ENCODE measurements around the gene KCTD13.
"Not testable (repeated sequence)": the region's sequence is repeated elsewhere in the genome, so short reads cannot be mapped to it uniquely, and the experiment has no call there.

Gene KCTD13

GRCh38 chr16:29925781-29926710 lies at the start of gene KCTD13:
Gene KCTD13, minus strand, starts transcription at chr16:29926226. Its CDS starts 193 bp downstream, at chr16:29926033.
- peak; percentile 96 for DNase-seq

GRCh38 chr16:29975134-29975538 lies 49.1 kb upstream of the KCTD13 start:
- DNase-seq = no peak

GRCh38 chr16:29974291-29975133 lies 48.5 kb upstream of the KCTD13 start:
- peak; percentile 65 for DNase-seq

- DNase-seq = peak; percentile 97
Observed at GRCh38 chr16:29973384-29974246, 47.6 kb upstream of the KCTD13 start, which contains the start of gene TAOK2. Gene TAOK2, plus strand, starts transcription at chr16:29973868. Its CDS starts 3,905 bp downstream, at chr16:29977773.

- no peak for DNase-seq
Observed at GRCh38 chr16:29972992-29973383, 47.0 kb upstream of the KCTD13 start.

- DNase-seq = peak; percentile 55
Observed at GRCh38 chr16:29972500-29972899, 46.5 kb upstream of the KCTD13 start.

- peak; percentile 44 for DNase-seq
Observed at GRCh38 chr16:29971304-29971703, 45.3 kb upstream of the KCTD13 start.

GRCh38 chr16:29968205-29968604 lies 42.2 kb upstream of the KCTD13 start:
- peak; percentile 24 for DNase-seq

GRCh38 chr16:29963021-29963743 lies 37.2 kb upstream of the KCTD13 start:
- peak; percentile 62 for DNase-seq

- DNase-seq = peak; percentile 60
Observed at GRCh38 chr16:29962344-29962994, 36.4 kb upstream of the KCTD13 start.

- DNase-seq = peak; percentile 98
Observed at GRCh38 chr16:29961479-29962343, 35.7 kb upstream of the KCTD13 start, which contains the start of gene TMEM219. Gene TMEM219, plus strand, starts transcription at chr16:29962079. Its CDS starts 1,065 bp downstream, at chr16:29963144.

- no peak for DNase-seq
Observed at GRCh38 chr16:29961127-29961478, 35.1 kb upstream of the KCTD13 start.

GRCh38 chr16:29959821-29960220 lies 33.8 kb upstream of the KCTD13 start:
- DNase-seq = not testable (repeated sequence)

GRCh38 chr16:29959293-29959692 lies 33.3 kb upstream of the KCTD13 start:
- DNase-seq = peak; percentile 50

- peak; percentile 14 for DNase-seq
Observed at GRCh38 chr16:29958756-29959155, 32.7 kb upstream of the KCTD13 start.

GRCh38 chr16:29951625-29952365 lies 25.8 kb upstream of the KCTD13 start:
- no peak for DNase-seq

- no peak for DNase-seq
Observed at GRCh38 chr16:29950806-29951461, 24.9 kb upstream of the KCTD13 start.

- DNase-seq = no peak
Observed at GRCh38 chr16:29947897-29948296, 21.9 kb upstream of the KCTD13 start.
